ENCODE data around the gene SLCO4C1.

Gene SLCO4C1

GRCh38 chr5:102309586-102309985 is 13.5 kb upstream of the SLCO4C1 start:
- no peaks in the 10 kb centered on the region for H3K27me3 ChIP-seq (ENCODE audit: low read length)
- no peaks in the 10 kb centered on the region for H3K9me2 ChIP-seq (replicated peaks; ENCODE audit: insufficient read depth, low read length)
- H2AFZ ChIP-seq (ENCODE audit: low read depth, low read length, severe bottlenecking): no peak overlapping the region
- no peaks in the 10 kb centered on the region for H3K9me3 ChIP-seq (ENCODE audit: insufficient read depth, low read length)
- no peak overlapping the region for H3K9ac ChIP-seq (ENCODE audit: low read length)
- H4K20me1 ChIP-seq (ENCODE audit: low read depth, low read length): no peaks in the 10 kb centered on the region
- no peak for TF ChIP-seq CTCF (IDR thresholded peaks at IDR 0.05; ENCODE audit: insufficient read depth, low read length, poor library complexity, severe bottlenecking)
- no peak for TF ChIP-seq EZH2phosphoT487 (conservative IDR thresholded peaks at IDR 0.05; ENCODE audit: low read length)
- no peak overlapping the region for H3K27ac ChIP-seq (ENCODE audit: low read depth, low read length)
- no peaks in the 10 kb centered on the region for H3F3A ChIP-seq (ENCODE audit: insufficient read depth)
- H3K79me2 ChIP-seq (ENCODE audit: insufficient read depth, low read length): no peaks in the 10 kb centered on the region
- no peaks in the 10 kb centered on the region for H3K36me3 ChIP-seq (ENCODE audit: low read length)
- H3K4me2 ChIP-seq (ENCODE audit: low read depth, low read length, poor library complexity, severe bottlenecking): no peak overlapping the region
- H3K4me3 ChIP-seq (ENCODE audit: insufficient read depth, low read length, poor library complexity, severe bottlenecking): no peak overlapping the region

GRCh38 chr5:102307232-102307631 is 11.1 kb upstream of the SLCO4C1 start:
- Histone ChIP-seq H3K36me3 (ENCODE audit: low read length) (no peaks in the 10 kb centered on the region), H3K27me3 (ENCODE audit: low read length) (no peaks in the 10 kb centered on the region), H3K79me2 (ENCODE audit: insufficient read depth, low read length) (no peaks in the 10 kb centered on the region), H3K4me2 (ENCODE audit: low read depth, low read length, poor library complexity, severe bottlenecking) (no peak overlapping the region), H3K9me2 (replicated peaks; ENCODE audit: insufficient read depth, low read length) (no peaks in the 10 kb centered on the region), H3K9me3 (ENCODE audit: insufficient read depth, low read length) (no peaks in the 10 kb centered on the region), H3K27ac (ENCODE audit: low read depth, low read length) (no peak overlapping the region), H3F3A (ENCODE audit: insufficient read depth) (no peaks in the 10 kb centered on the region), H4K20me1 (ENCODE audit: low read depth, low read length) (no peaks in the 10 kb centered on the region), H2AFZ (ENCODE audit: low read depth, low read length, severe bottlenecking) (no peak overlapping the region), H3K9ac (ENCODE audit: low read length) (no peak overlapping the region), H3K4me3 (ENCODE audit: insufficient read depth, low read length, poor library complexity, severe bottlenecking) (no peak overlapping the region)
- no peak for TF ChIP-seq EZH2phosphoT487 (conservative IDR thresholded peaks at IDR 0.05; ENCODE audit: low read length)
- TF ChIP-seq CTCF (IDR thresholded peaks at IDR 0.05; ENCODE audit: insufficient read depth, low read length, poor library complexity, severe bottlenecking): no peak

- H3K9ac ChIP-seq (ENCODE audit: low read length): no peak overlapping the region
These were observed 10.0 kb upstream of the SLCO4C1 start for GRCh38 chr5:102306121-102306520.

More at GRCh38 chr5:102306121-102306520, 10.0 kb upstream of the SLCO4C1 start:
- Histone ChIP-seq H3K9me3 (ENCODE audit: insufficient read depth, low read length) (no peaks in the 10 kb centered on the region), H3K27ac (ENCODE audit: low read depth, low read length) (no peak overlapping the region), H3K79me2 (ENCODE audit: insufficient read depth, low read length) (no peaks in the 10 kb centered on the region), H2AFZ (ENCODE audit: low read depth, low read length, severe bottlenecking) (no peak overlapping the region), H3K4me3 (ENCODE audit: insufficient read depth, low read length, poor library complexity, severe bottlenecking) (no peak overlapping the region), H3K9me2 (replicated peaks; ENCODE audit: insufficient read depth, low read length) (no peaks in the 10 kb centered on the region), H3K27me3 (ENCODE audit: low read length) (no peaks in the 10 kb centered on the region), H3F3A (ENCODE audit: insufficient read depth) (no peaks in the 10 kb centered on the region), H3K36me3 (ENCODE audit: low read length) (no peaks in the 10 kb centered on the region), H3K4me2 (ENCODE audit: low read depth, low read length, poor library complexity, severe bottlenecking) (no peak overlapping the region), H4K20me1 (ENCODE audit: low read depth, low read length) (no peaks in the 10 kb centered on the region)
- no peak for TF ChIP-seq EZH2phosphoT487 (conservative IDR thresholded peaks at IDR 0.05; ENCODE audit: low read length)
- no peak for TF ChIP-seq CTCF (IDR thresholded peaks at IDR 0.05; ENCODE audit: insufficient read depth, low read length, poor library complexity, severe bottlenecking)

Measured in SU-DHL-6 (cell line).